Lung microvascular endothelial cell (primary cell): ENCODE results near the gene TBC1D32. TPM values are rescaled to one million over a fixed set of nuclear protein-coding genes. Genes with fewer than 3 reads are reported as not detected.
"Not testable (repeated sequence)": the region's sequence is repeated elsewhere in the genome, so short reads cannot be mapped to it uniquely, and the experiment has no call there.

ENCODE experiments used
- DNase-seq, 2 donors: peaks; one replicate each; pipeline versions ENCODE4 v3.0.0 to v3.0.0-alpha.2; 2010; ENCODE audit warnings: low read depth in 2 of 2
- total RNA-seq: library from RNA; depleted of rRNA; stranded (reverse); fragments of >200 nt; gene quantifications from 2 replicates; pipeline ENCODE4 v1.2.1, GENCODE V29; 2014

The TBC1D32 gene
- total RNA-seq, 1 donor from 2014 or later: 2.4 TPM

DNA sequence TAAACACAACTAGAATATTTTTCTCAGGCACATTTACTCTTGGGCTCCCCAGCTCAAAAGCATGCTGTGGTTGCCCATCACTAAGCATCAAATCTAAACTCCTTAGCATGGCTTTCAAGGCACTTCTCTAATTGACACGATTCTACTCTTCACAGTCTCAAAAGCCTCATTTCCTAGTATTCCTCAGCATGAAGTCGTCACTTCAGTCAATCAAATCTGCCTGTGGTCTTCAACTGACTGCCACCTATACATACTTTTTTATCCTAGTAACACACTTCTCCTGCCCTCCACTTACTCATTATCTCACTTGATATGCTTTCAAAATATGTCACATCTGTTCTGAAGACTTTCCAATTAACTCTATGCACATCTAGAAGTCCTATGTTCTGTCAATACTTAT, 110.3 kb downstream of the TBC1D32 start:
- no peak for DNase-seq

DNA sequence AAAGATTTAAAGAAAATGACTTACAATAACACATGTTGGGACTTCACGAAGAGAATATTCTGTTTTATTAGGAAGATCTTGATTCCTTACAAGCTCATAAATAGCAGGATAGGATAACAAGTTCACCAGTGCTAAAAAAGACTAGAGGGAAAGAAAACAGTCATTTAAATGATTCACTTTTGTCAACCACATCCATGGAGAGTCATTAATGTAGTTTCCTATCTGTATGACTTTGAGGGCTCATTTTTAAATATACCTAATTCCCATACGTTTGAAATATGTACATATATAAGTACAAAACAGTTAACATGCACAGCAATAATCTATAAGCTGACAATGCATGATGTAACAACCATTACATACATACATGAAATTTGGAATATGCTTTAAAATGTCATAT, 111.1 kb downstream of the TBC1D32 start:
- DNase-seq: no peak

DNA sequence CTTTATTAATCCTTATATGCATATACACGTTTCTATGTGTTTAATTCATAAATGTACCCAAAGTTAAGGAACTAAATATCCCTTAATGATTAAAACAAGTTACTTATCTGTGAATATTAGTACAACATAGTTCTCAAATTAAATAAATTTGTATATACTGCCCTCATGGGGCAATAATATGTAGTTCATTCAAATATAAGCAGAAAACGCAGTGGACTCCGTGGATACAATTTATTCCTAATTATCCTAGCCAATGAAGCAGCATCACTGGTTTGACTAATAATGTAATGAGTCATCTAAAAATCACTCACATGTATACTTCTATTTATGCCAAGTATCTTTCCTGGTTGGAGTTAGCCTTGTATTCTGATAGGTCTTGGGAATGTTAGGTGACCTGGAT, 111.6 kb downstream of the TBC1D32 start:
- DNase-seq: peak; percentile 2 to 46

DNA sequence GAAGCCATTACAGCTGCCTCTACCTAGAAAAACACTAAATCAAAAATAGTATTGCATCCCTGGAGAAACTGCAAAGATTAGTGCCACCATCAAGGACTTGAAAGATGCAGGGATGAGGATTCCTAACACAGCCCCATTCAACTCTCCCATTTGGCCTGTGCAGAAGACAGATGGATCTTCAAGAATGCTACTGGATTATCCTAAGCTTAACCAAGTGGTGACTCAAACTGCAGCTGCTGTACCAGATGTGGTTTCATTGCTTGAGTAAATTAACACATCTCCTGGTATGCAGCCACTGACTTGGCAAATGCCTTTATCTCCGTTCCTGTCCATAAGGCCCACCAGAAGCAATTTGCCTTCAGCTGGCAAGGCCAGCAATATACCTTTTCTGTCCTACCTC, 117.4 kb downstream of the TBC1D32 start:
- DNase-seq: no peak

DNA sequence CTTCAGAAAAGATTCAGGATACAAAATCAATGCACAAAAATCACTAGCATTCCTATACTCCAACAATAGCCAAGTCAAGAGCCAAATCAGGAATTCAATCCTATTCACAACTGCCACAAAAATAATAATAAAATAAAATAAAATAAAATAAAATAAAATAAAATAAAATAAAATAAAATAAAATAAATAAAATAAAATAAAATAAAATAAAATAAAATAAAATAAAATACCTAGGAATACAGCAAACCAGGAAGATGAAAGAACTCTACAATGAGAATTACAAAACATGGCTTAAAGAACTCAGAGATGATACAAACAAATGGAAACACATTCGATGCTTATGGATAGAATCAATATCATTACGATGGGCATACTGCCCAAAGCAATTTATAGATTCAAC, 120.9 kb downstream of the TBC1D32 start:
- not testable (repeated sequence) for DNase-seq

DNA sequence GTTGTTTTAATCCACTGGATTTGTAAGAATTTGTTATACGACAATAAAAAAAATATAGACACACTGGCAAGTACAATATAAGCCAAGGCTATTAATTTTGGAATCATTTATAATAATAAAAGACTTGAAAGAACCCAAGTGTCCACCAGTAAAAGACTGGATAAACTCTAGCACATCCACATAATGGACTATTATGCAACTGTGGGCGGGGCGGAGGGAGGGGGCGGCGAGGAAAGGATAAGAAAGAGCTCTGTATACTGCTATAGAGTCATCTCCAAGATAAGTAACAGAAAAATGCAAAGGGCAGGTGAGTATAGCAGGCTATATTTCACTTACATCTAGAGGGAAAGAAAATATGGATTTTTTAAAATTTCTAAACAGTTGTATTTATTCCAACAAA, 123.3 kb downstream of the TBC1D32 start:
- DNase-seq: no peak

DNA sequence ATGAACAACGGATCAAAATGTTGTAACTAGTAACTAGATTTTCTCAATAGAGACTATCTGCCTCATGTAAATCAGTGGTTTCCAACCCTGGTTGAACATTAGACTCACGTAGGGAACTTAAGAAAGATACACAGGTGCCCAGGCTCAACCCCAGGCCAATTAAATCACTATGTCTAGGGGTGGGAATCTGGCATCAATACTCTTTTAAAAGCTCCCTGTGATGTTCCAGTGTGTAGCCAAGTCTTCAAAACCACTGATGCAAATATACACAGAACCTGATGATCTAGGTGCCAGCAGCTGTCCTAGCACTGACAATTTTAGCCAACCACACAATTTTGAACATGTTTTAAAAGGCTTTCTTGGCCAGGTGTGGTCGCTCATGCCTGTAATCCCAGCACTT, 128.7 kb downstream of the TBC1D32 start:
- no peak for DNase-seq

DNA sequence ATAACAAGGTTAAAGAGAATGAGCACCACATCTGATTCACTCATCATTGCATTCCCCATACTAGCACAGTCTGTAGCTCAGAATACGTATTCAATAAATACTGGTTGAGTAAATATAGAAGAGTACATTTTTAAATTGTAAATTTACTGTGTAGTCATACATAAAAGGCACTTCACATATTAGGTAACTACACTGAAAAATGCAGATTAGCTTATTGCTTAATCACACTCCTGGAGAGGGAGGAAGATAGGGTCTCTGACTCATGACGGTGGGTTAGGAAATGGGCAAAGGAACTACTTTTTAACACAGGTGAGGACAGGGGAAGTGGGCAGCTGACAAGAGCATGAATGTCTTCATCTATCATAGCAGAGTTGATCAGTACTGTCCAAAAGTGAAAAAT, 133.2 kb downstream of the TBC1D32 start:
- no peak for DNase-seq

DNA sequence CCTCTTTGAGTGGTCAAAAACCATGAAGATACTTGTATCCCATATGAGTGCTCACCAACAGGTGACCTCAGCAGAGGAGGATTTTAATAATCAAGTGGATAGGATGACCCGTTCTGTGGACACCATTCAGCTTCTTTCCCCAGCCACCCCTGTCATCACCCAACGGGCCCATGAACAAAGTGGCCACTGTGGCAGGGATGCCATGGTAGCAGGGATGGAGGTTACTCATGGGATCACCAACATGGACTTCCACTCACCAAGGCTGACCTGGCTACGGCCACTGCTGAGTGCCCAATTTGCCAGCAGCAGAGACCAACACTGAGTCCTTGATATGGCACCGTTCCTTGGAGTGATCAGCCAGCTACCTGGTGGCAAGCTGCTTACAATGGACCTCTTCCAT, 138.2 kb downstream of the TBC1D32 start:
- DNase-seq: not testable (repeated sequence)

DNA sequence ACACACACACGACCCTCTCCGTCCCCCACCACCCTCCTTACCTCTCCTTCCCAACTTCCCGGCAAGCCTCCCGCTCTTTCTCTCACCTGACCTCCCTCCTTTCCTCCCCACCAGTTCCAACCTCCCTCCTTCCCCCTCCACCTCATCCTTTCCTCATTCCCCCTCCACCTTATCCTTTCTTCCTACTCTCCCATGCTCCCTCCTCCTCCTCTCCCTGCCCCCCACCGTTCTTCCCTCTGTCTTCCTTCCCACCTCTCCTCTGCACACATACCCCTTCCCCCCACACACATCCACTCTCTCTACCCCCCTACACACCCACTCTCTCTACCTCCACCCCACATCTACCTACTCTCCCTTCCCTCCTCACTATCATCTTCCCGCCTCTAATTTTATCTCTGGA, 144.2 kb downstream of the TBC1D32 start:
- no peak for DNase-seq

DNA sequence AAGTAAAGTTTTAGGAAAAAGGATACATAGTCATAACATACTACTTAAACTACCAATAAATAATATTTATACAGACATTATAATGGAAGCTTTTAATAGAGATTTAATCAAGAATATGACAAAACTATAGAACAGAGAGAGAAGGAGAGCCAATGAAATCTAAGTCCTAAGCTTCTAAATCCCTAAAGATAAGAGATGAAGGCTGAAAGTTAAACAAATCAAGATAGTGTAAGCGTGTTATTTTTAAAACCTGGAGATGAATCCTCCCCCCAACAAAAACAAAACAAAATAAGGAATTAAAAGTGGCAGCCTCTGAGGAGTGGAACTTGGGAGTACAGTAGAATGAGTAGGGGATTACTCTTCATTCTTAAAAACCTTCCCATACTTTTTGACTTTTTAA, 145.9 kb downstream of the TBC1D32 start:
- DNase-seq: no peak

DNA sequence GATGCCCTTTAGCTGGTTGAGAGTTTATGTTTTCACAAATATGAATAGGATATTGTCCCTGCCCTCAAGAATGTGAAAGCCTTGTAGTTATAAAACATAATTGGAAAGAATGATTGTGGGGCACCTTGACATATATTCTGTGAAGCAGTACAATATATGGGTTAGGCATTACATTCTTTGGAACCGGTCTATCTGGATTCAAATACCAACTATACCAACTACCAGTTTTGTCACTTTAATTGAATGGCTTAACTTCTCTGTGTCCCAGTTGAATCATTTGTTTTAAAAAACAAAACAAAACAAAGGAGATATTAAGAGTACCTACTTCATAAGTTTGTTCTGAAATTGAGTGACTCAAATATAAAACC, 146.5 kb downstream of the TBC1D32 start:
- DNase-seq: no peak

DNA sequence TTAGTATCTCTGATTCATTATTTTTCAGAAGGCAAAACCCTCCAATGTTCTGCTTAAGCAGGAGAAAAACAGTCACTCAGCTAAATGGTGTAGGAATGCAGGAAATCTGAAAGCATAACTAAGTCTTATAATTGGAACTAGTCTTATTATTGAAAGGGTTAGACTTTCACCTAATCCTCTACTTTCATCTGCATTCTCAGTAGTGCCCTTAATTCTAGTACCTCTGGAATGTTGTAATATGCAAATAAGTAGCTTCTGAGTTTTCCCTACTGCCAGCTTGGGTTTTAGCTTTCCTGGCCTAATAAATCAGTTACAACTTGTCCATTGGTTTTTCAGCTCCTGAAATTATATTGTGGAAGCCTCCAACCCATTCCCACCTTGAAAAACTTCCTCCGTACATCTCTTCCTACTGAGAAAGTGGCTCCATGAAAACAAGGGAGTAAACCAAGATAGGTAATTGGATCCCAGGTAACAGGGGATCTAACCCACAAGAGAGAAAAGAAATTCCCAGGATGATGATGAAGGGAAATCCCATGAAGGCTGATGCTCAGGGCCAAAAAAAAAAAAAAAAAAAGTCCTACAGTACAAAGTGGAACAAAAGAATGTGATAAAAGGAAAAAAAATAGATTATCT, 147.0 kb downstream of the TBC1D32 start:
- no peak for DNase-seq

DNA sequence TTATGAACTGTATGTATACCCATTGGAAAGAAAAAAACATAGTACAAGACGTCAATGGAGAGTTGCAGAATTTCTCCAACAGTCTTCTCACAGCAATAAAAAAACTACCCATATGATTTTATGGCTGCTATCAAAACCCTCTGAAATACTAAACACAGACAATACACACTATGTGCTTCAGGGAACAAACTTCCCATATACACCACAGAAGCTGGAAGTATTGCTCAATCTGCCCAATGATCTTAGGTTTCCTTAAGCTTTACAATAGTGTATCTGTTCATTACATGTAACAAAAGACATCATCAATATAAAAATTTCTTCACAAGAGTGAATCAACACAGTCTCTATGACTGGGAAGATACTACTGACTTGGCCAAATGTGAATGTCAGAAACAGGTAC, 150.5 kb downstream of the TBC1D32 start:
- DNase-seq: no peak

DNA sequence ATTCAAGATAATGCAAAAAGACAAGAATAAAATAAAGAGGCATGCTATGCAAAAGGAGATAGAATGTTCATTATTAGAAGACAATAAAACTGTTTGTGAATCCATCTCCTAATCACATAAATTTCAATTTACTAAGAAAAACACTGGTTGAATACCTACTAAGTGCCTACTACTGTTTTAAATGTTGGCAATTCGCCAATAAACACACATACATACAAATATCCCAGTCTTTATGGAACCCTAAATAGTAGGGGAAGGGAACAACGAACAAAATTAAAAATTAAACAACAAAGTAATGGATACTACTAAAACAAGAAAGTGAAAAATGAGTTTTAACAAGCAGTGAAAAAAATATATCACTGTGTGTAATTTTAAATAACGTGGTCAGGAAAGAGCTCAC, 158.5 kb downstream of the TBC1D32 start:
- DNase-seq: no peak

DNA sequence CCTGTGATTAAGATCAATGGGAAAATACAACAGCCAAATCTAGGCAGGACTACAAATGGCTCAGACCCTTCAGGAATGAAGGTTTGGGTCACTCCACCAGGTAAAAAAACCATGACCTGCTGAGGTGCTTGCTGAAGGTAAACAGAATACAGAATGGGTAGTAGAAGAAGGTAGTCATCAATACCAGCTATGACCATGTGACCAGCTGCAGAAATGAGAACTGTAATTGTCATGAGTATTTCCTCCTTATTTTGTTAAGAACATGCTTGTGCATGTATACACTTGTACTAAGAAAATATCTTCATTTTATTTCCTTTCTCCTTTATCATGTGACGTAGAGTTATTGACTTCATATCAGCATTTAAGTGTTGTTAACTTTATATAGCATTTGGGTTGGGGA, 161.8 kb downstream of the TBC1D32 start:
- DNase-seq: not testable (repeated sequence)

DNA sequence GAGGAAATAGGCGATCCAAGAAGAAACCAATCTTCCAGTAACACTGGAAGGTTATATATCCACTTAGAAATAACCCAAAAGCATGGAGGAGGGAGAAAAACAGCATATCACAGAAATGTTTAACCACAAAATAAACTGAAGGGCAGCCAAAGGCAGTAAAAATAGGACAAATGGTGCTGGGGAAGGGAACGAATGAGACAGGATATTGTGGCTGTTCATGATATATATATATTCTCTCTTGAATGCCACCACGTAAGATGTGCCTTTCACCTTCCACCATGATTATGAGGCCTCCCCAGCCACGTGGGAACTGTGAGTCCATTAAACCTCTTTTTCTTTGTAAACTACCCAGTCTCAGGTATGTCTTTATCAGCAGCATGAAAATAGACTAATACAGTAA, 162.4 kb downstream of the TBC1D32 start:
- DNase-seq: no peak

DNA sequence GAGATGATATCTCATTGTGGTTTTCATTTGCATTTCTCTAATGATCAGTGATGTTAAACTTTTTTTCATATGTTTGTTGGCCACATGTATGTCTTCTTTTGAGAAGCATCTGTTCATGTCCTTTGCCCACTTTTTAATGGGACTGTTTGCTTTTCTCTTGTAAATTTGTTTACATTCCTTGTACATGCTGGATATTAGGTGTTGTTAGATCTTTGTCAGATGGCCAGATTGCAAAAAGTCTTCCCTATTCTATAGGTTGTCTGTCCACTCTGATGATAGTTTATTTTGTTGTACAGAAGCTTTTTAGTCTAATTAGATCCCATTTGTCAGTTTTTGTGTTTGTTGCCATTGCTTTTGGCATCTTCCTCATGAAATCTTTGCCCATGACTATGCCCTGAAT, 172.4 kb downstream of the TBC1D32 start:
- no peak for DNase-seq

DNA sequence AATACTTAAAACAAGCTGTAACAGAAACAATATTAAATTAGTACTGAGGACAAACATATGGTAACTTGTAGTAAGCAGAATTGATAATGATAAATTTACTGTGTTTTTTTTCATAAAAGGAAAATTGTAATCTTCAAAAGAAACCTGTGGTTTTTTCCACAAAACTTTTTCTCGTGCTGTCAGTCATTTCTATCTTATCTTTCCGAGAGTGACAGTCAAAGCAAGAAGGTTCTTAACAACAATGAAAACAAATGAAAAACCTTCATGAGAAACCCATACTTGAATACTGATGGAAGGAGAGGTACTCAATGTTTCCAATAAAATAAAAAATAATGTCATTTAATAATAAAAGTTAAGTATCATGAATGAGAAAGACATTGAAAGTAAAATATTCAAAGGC, 174.0 kb downstream of the TBC1D32 start:
- DNase-seq: no peak

DNA sequence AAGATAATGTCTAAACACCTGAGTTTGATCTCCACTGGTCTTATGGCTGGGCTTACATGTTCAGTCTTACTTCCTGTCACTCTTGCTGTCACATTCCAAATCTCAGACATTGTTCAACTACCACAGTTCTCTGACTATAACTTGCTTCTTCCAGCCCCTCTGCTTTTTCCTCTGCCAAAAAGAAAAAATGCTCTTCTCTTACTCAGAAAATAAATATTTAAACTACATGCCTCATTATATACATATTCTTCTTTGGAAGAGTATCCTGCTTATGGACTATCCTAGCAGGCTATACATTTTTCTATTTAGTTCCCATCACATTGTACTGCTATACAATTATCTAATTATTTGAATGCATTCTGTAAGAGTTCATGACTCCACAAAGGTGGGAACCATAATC, 175.4 kb downstream of the TBC1D32 start:
- no peak for DNase-seq

DNA sequence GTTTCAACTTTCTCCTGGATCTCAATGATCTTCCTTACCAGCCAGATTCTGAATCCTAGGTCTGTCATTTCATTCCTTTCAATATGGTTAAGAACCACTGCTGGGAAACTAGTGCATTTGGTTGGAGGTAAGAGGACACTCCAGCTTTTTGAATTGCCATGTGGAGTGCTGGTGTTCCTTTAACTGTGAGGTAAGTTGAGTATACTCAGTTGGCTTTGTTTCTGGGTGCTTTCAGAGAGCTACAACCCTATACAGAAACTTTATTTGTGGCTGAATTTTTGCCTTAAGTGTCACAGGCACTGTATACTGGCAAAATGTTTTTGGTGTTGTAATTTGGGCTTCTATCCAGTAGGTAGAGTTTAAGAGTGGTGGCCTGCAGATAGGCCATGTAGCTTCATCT, 175.8 kb downstream of the TBC1D32 start:
- no peak for DNase-seq

DNA sequence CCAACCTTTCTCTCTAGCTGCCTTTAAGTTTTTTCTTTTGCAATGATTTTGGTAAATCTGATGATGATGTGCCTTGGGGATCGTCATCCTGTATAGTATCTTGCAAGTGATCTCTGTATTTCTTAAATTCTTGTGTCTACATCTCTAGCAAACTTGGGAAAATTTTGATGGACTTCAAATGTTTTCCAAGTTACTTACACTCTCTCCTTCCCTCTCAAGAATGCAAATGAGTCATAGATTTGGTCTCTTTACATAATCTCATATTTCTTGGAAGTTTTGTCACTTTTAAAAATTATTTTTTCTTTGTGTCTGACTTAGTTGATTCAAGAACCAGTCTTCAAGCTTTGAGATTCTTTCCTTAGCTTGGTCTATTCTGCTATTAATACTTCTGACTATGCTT, 176.4 kb downstream of the TBC1D32 start:
- DNase-seq: no peak

DNA sequence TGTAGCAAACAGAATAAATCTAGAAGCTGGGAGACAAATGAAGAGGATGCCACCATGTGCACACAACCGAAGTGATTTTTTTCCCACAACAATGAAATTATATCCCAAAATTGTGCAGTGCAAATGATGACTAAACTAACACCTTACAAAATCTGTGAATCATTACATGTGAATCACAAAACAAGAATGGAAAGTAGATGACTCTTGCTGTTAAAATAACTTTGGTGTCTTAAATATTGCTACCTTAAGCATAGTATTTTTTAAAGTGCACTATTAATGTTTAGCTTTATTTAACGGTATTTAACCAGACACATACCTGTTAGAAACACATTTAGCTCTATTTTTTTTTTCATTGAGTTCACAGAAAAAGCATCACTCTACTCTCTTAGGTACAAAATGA, 190.8 kb downstream of the TBC1D32 start:
- DNase-seq: no peak

DNA sequence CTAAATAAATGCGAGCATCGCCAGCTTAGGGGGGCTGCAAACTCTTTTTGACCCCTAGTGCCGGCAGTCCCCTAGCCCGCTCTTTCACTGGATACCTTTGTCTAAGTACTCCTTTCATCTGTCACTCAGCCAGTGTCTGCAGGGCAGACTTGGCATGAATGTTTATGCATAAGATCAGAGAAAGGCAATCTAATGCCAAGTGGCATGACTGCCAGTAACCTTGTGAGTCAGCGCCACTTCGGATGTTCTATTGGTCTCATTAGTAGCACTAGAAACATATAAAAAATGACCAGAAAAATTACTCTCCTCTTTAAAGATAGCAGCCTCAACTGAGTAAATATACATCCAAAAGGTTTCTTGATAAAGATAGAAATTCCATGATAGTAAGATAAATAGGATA, 192.2 kb downstream of the TBC1D32 start:
- no peak for DNase-seq
